HG02798 (cell line): Measurements from ENCODE around the gene PERP.
"Not testable (repeated sequence)": the region's sequence is repeated elsewhere in the genome, so short reads cannot be mapped to it uniquely, and the experiment has no call there.

ENCODE experiments used
- ATAC-seq: cut with Tn5 transposase; IDR thresholded peaks from one replicate; pipeline ENCODE4 v1.9.1; 2021; ENCODE audit warnings: mild to moderate bottlenecking; ENCODE audit not compliant: unreplicated experiment, poor library complexity

The PERP gene

GRCh38 chr6:138107078-138107751 lies at the start of gene PERP:
PERP (minus strand) TSS chr6:138107419; CDS start chr6:138107340, 79 bp downstream.
- ATAC-seq = peak; percentile 85

- ATAC-seq = no peak
Measured at GRCh38 chr6:138155443-138155842, 48.2 kb upstream of the PERP start.

GRCh38 chr6:138146544-138146943 lies 39.3 kb upstream of the PERP start:
- no peak for ATAC-seq

GRCh38 chr6:138145402-138145801 lies 38.2 kb upstream of the PERP start:
- peak; percentile 73 for ATAC-seq

- no peak for ATAC-seq
Measured at GRCh38 chr6:138142806-138143205, 35.6 kb upstream of the PERP start.

GRCh38 chr6:138129190-138129589 lies 22.0 kb upstream of the PERP start:
- ATAC-seq = no peak

- ATAC-seq = no peak
Measured at GRCh38 chr6:138128096-138128495, 20.9 kb upstream of the PERP start.

GRCh38 chr6:138124096-138124495 lies 16.9 kb upstream of the PERP start:
- ATAC-seq = no peak

GRCh38 chr6:138119976-138120375 lies 12.8 kb upstream of the PERP start:
- ATAC-seq = no peak

- not testable (repeated sequence) for ATAC-seq
Measured at GRCh38 chr6:138119229-138119628, 12.0 kb upstream of the PERP start.

- ATAC-seq = no peak
Measured at GRCh38 chr6:138117376-138117914, 10.2 kb upstream of the PERP start.

- ATAC-seq = no peak
Measured at GRCh38 chr6:138116661-138116999, 9.4 kb upstream of the PERP start.

- peak; percentile 76 for ATAC-seq
Measured at GRCh38 chr6:138115877-138116660, 8.8 kb upstream of the PERP start.

- ATAC-seq = no peak
Measured at GRCh38 chr6:138115201-138115600, 8.0 kb upstream of the PERP start.

GRCh38 chr6:138113588-138114210 lies 6.5 kb upstream of the PERP start:
- no peak for ATAC-seq

GRCh38 chr6:138110229-138110628 lies 3.0 kb upstream of the PERP start:
- ATAC-seq = no peak

GRCh38 chr6:138109042-138109997 lies 2.1 kb upstream of the PERP start:
- peak; percentile 40 for ATAC-seq

- ATAC-seq = peak; percentile 18
Measured at GRCh38 chr6:138107752-138108592, 753 bp upstream of the PERP start.

- ATAC-seq = no peak
Measured at GRCh38 chr6:138106665-138107077, 548 bp downstream of the PERP start.
